ENCODE results near the gene NUDT1.

NUDT1 gene

GRCh38 chr7:2196381-2197378 lies 45.3 kb upstream of the NUDT1 start (continued):
- TF ChIP-seq BCL6B (tag by site-specific recombination; IDR thresholded peaks at IDR 0.05): no peak
- TF ChIP-seq ZNF701 (tag by site-specific recombination; IDR thresholded peaks at IDR 0.05): no peak
- no peak for TF ChIP-seq ZNF169 (tag by site-specific recombination; IDR thresholded peaks at IDR 0.05)
- TF ChIP-seq ZNF544 (tag by site-specific recombination; IDR thresholded peaks at IDR 0.05): no peak

- H3K36me3 ChIP-seq (ENCODE audit: control insufficient read depth in 2 of 2, insufficient read depth in 1 of 2, low read length in 2 of 2): peaks cover 0 to 70% of the 10 kb centered on the region in 2 experiments; a peak in 1 of 3 replicates
- H3K4me1 ChIP-seq (ENCODE audit: control insufficient read depth, insufficient read depth, low read length): no peaks in the 10 kb centered on the region
- no peaks in the 10 kb centered on the region for H3K9me3 ChIP-seq (ENCODE audit: control insufficient read depth, insufficient read depth, low read depth, low read length)
- TF ChIP-seq ZNF791 (tag by site-specific recombination; IDR thresholded peaks at IDR 0.05) (no peak), GLIS1 (tag by site-specific recombination; IDR thresholded peaks at IDR 0.05) (no peak), ZNF335 (tag by site-specific recombination; conservative IDR thresholded peaks at IDR 0.05) (no peak), ZNF292 (tag by site-specific recombination; IDR thresholded peaks at IDR 0.05; ENCODE audit: borderline replicate concordance, low read depth) (no peak), ZNF366 (tag by site-specific recombination; conservative IDR thresholded peaks at IDR 0.05) (no peak), ZNF521 (tag by site-specific recombination; IDR thresholded peaks at IDR 0.05) (no peak), ZNF621 (tag by site-specific recombination; IDR thresholded peaks at IDR 0.05) (no peak), ZNF843 (tag by site-specific recombination; IDR thresholded peaks at IDR 0.05) (no peak), ZNF18 (tag by site-specific recombination; IDR thresholded peaks at IDR 0.05) (no peak), ZNF596 (tag by site-specific recombination; IDR thresholded peaks at IDR 0.05) (no peak), ZNF747 (tag by site-specific recombination; IDR thresholded peaks at IDR 0.05) (no peak), ZEB2 (tag by site-specific recombination; IDR thresholded peaks at IDR 0.05) (no peak), ZNF664 (tag by site-specific recombination; IDR thresholded peaks at IDR 0.05) (no peak), PRDM10 (tag by site-specific recombination; IDR thresholded peaks at IDR 0.05) (no peak), ZNF692 (tag by site-specific recombination; IDR thresholded peaks at IDR 0.05) (no peak), GLI2 (tag by site-specific recombination; IDR thresholded peaks at IDR 0.05; ENCODE audit: borderline replicate concordance, low read depth) (no peak), ZNF530 (tag by site-specific recombination; IDR thresholded peaks at IDR 0.05; ENCODE audit: low read depth) (no peak), PRDM4 (tag by site-specific recombination; IDR thresholded peaks at IDR 0.05) (no peak), ZNF266 (tag by site-specific recombination; IDR thresholded peaks at IDR 0.05; ENCODE audit: low read depth) (no peak)
- H3K27ac ChIP-seq (ENCODE audit: extremely low read depth, low read depth, low read length): no peak overlapping the region
- ChIA-PET POLR2A (no interaction called here), CTCF (no interaction called here)
- no peak overlapping the region for H3K4me3 ChIP-seq (ENCODE audit: low read depth, low read length)
Measured at GRCh38 chr7:2197436-2198155, 44.4 kb upstream of the NUDT1 start.

All from HEK293 (cell line).